Stimulated activated CD8-positive, alpha-beta memory T cell treated with anti-CD3 and anti-CD28 coated beads, Interleukin-7, amount 100 ng/mL, for 4 hours (primary cell): ENCODE data around the gene PRDX6.
A peak's percentile ranks its signal among the peaks of the same experiment; 100 is the strongest.
"Not testable (repeated sequence)": the region's sequence is repeated elsewhere in the genome, so short reads cannot be mapped to it uniquely, and the experiment has no call there.

ENCODE experiments used
- DNase-seq, 2 donors: peaks; one replicate each; pipeline ENCODE4 v3.0.0-alpha.2; 2020; ENCODE audit warnings: low read depth in 2 of 2

PRDX6 gene

GRCh38 chr1:173477286-173478093 lies at the start of gene PRDX6:
Gene PRDX6, plus strand, starts transcription at chr1:173477335. Its CDS starts 63 bp downstream, at chr1:173477398.
- DNase-seq, result peak; percentile 5 to 71

GRCh38 chr1:173429471-173430402 lies 47.4 kb upstream of the PRDX6 start:
- peak; percentile 21 to 38 for DNase-seq

- no peak for DNase-seq
Observed at GRCh38 chr1:173430677-173431303, 46.3 kb upstream of the PRDX6 start.

- peak; percentile 67 to 82 for DNase-seq
Observed at GRCh38 chr1:173431304-173432045, 45.7 kb upstream of the PRDX6 start.

- DNase-seq, result no peak
Observed at GRCh38 chr1:173432331-173432730, 44.8 kb upstream of the PRDX6 start.

GRCh38 chr1:173433751-173434326 lies 43.3 kb upstream of the PRDX6 start:
- no peak for DNase-seq

GRCh38 chr1:173436841-173437428 lies 40.2 kb upstream of the PRDX6 start:
- DNase-seq, result no peak

GRCh38 chr1:173438675-173439074 lies 38.5 kb upstream of the PRDX6 start:
- no peak for DNase-seq

- no peak for DNase-seq
Observed at GRCh38 chr1:173440430-173440829, 36.7 kb upstream of the PRDX6 start.

- DNase-seq, result no peak
Observed at GRCh38 chr1:173444757-173445156, 32.4 kb upstream of the PRDX6 start.

- DNase-seq, result no peak
Observed at GRCh38 chr1:173445164-173445563, 32.0 kb upstream of the PRDX6 start.

- no peak for DNase-seq
Observed at GRCh38 chr1:173445656-173446055, 31.5 kb upstream of the PRDX6 start.

GRCh38 chr1:173447224-173447623 lies 29.9 kb upstream of the PRDX6 start:
- DNase-seq, result no peak

GRCh38 chr1:173448945-173449344 lies 28.2 kb upstream of the PRDX6 start:
- no peak for DNase-seq

- DNase-seq, result no peak
Observed at GRCh38 chr1:173451981-173452380, 25.2 kb upstream of the PRDX6 start.

GRCh38 chr1:173453982-173454381 lies 23.2 kb upstream of the PRDX6 start:
- DNase-seq, result no peak

GRCh38 chr1:173454966-173455524 lies 22.1 kb upstream of the PRDX6 start:
- DNase-seq, result no peak

GRCh38 chr1:173459885-173460284 lies 17.2 kb upstream of the PRDX6 start:
- no peak for DNase-seq

- DNase-seq, result not testable (repeated sequence)
Observed at GRCh38 chr1:173462666-173463065, 14.5 kb upstream of the PRDX6 start.

- DNase-seq, result not testable (repeated sequence)
Observed at GRCh38 chr1:173464185-173464584, 12.9 kb upstream of the PRDX6 start.
